HG02870 (cell line): ENCODE data around the gene WNT3A.
"Not testable (repeated sequence)": the region's sequence is repeated elsewhere in the genome, so short reads cannot be mapped to it uniquely, and the experiment has no call there.

Experiments used
- ATAC-seq: cut with Tn5 transposase; IDR thresholded peaks from one replicate; pipeline ENCODE4 v1.9.1; 2021; ENCODE audit warnings: mild to moderate bottlenecking, moderate library complexity; ENCODE audit not compliant: unreplicated experiment

Gene WNT3A, protein sequence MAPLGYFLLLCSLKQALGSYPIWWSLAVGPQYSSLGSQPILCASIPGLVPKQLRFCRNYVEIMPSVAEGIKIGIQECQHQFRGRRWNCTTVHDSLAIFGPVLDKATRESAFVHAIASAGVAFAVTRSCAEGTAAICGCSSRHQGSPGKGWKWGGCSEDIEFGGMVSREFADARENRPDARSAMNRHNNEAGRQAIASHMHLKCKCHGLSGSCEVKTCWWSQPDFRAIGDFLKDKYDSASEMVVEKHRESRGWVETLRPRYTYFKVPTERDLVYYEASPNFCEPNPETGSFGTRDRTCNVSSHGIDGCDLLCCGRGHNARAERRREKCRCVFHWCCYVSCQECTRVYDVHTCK

DNA sequence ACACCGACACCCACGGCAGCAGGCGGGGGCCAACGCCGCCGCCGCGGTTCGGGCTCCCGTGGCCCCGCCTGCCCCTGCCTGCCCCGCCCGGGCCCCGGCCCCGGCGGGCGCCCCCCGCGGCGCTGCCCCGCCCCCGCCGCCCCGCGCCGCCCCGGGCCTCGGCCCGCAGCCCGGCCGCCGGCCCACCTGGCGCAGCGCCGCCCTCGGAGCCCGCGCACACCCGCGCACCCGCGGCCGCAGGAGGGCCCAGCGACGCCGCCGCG, at the start of gene WNT3A:
WNT3A (plus strand) TSS at position 213 of the 263 bp plus-strand sequence. CDS start 131 bp downstream, outside the sequence.
- no peak for ATAC-seq

DNA sequence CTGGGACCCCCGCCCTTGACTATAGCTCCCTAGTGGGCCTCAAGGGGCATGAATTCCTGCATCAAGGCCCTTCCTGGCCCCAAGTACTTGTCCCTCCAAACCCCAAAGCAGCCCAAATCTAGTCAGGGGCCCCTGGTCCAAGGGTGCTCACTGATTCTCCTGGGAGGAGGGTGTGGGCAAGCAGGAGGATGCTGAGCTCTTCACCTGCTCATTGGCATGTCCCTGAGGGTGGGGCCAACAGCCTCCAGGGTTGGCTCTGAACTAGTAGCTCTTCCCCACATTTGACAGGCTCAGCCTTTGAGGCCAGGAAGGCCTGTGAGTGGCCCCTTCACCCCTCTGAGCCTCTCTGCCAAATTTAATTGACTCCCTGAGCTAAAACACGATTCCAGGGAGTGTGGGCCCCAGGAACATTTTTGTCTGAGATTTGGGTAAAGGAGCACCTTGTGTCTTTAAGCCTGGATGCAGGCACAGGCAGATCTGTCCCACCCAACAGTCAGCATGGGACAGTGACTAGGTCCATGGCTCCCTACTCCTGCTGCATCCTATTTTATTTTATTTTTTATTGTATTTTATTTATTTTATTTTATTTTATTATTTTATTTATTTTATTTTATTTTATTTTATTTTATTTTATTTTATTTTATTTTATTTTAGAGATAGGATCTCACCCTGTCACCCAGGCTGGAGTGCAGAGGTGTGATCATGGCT, 48.0 kb upstream of the WNT3A start:
- no peak for ATAC-seq

DNA sequence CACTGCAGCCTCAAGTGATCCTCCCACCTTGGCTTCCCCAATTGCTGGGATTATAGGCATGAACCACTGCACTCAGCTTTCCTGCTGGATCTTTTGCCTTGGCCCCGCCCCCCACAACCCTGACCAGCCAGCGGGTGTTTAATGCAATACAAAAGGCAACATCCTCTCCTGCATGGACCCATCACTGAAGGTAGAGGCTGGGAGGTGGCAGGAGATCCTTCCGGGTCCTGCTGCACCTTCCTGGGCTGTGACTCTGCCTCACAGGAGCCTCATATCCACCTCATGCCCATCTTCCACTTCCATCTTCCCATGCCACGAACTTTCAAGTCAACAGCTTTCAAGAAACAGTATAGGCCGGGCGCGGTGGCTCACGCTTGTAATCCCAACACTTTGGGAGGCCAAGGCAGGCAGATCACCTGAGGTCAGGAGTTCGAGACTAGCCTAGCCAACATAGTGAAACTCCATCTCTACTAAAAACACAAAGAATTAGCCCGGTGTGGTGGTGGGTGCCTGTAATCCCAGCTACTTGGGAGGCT, 47.4 kb upstream of the WNT3A start:
- no peak for ATAC-seq

DNA sequence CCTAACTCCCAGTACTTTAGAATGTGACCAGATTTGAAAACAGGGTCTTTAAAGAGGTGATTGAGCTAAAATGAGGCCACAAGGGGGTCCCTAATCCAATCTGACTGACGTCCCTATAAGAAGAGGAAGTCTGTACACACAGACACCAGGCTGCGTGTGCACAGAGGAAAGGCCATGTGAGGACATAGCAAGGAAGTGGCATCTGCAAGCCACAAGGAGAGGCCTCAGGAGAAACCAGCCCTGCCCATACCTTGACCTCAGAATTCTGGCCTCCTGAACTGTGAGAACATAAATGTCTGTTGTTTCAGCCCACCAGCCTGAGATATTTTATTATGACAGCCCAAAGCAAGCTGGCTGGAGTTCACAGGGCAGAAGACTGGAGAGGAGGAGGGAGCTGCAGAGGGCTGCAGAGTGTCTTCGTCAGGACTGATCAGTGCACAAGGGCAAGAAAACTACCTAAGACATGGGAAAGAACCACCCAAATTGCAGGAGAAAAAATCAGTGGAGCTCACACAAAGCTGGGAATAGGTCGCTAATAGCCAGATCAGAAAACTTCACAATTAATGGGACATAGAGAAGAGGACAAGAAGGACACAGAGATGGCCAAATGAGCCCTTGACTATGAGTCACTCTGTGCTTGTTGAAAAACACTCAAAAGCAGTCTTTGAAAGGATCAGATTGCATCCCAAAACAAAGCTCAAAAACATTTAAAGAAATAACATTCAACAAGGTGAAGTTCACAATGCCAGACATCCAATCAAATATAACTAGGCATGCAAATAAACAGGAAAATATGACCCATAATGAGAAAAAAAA, 44.9 kb upstream of the WNT3A start:
- ATAC-seq = no peak

DNA sequence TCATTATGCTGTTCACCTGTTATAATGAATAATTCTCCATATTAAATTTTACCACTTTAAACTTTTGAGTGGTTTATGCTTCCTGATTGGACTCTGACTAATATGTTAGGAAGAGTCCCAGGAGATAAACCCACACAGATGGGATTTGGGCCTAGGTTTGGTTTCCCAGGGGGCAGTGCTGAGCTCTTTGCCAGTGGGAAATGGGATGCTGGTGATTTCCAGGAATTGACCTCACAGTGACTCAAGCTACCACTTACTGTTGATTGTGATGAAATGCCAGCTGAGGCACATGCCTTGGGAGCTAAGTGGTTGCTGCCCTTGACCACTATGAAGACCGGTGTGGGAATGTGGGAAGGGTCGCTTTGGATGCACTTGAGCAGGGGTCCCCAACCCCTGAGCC, 40.1 kb upstream of the WNT3A start:
- not testable (repeated sequence) for ATAC-seq

DNA sequence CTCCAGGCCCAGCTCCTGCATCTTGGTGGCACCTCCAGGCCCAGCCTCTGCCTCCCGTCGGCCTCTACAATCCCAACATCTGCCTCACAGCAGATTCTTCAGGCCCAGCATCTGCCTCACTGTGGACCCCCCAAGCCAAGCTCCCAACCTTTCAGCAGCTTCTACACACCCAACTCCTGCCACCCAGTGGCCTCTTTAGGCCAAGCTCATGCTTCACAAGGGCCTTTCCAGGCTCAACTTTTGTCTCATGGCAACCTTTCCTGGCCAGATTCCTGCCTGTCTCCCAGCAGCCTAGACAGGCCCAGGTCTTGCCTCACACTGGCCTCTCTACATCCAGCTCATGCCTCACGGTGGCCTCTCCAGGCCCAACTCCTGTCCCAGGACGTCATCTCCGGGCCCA, 39.0 kb upstream of the WNT3A start:
- not testable (repeated sequence) for ATAC-seq

DNA sequence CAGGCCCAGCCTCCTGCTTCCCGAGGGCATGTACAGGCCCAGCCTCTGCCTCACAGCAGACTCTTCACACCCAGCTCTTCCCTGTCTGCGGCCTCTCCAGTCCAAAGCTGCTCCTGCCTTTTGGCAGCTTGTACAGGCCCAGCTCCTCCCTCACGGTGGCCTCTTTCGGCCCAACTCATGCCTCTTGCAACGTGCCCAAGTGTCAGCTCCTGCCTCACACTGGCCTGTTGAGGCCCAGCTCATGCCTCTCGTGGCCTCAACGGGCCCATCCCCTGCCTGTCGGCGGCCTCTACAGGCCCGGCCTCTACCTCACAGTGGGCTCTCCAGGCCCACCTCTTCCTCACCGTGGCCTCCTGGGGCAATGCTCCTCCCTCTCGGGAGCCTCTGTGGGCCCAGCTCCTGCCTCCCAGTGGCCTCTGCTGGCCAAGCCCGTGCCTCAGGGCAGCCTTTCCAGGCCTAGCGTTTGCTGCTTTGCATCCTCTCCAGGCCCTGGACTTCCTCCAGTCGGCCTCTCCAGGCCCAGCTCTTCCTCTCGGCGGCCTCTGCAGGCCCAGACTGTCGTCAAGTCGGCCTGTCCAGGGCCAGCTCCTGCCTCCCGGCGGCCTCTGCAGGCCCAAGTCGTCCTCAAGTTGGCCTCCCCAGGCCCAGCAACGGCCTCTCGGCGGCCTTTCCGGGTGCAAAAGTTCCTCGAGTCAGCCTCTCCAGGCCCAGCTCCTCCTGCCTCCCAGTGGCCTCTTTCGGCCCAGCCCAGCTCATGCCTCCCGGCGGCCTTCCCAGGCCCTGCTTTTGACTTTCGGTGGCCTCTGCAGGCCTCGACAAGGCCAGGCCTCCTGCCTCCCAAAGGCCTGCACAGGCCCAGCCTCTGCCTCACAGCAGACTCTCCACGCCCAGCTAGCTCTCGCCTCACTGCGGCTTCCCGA, 36.5 kb upstream of the WNT3A start:
- ATAC-seq = not testable (repeated sequence)

DNA sequence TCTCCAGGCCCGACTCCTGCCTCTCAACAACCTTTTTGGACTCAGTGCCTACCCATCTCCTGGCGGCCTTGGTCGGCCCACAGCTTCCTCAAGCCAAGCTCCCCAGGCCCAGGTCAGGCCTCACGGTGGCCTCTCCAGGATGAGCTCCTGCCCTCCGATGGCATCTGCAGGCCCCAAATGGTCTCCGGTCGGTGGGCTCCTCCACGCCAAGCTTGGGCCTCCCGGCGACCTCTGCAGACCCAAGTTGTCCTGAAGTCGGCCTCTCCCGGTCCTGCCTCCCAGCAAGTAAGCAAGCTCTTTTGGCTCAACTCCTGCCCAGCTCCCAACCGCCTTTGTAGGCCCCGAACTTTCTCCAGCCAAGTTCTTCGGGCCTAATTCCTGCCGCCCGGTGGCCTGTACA, 35.6 kb upstream of the WNT3A start:
- ATAC-seq = not testable (repeated sequence)

DNA sequence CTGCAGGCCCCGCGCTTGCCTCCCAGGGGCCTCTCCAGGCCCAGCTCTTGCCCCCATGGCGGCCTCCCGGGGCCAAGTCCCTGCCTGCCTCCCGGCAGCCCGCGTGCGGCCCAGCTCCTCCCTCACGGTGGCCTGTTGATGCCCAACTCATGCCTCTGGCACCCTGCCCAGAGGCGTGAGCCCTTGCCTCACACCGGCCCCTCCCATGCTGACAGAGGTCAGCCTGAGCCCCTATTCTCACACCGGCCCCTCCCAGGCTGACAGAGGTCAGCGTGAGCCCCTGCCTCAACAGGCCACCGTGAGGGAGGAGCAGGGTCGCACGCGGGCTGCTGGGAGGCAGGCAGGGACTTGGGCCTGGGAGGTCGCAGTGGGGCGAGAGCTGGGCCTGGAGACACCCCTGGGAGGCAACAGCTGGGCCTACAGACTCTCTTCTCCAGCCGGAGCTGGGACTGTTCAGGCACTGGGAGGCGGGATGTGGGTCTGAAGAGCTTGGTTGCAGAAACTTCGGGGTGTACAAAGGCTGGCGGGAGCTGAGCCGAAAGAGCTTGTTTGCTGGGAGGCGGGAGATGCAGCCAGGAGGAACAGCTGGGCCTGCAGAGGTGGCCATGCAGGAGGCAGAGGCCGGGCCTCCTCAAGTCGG, 35.0 kb upstream of the WNT3A start:
- ATAC-seq = not testable (repeated sequence)

DNA sequence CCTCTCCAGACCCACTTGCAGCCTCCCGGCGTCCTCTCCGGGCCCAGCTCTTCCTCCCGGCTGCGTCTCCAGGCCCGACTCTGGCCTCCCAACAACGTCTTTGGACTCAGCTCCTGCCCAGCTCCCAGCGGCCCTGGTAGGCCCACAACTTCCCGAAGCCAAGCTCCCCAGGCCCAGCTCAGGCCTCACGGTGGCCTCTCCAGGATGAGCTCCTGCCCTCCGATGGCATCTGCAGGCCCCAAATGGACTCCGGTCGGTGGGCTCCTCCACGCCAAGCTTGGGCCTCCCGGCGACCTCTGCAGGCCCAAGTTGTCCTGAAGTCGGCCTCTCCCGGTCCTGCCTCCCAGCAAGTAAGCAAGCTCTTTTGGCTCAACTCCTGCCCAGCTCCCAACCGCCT, 34.5 kb upstream of the WNT3A start:
- ATAC-seq = not testable (repeated sequence)

DNA sequence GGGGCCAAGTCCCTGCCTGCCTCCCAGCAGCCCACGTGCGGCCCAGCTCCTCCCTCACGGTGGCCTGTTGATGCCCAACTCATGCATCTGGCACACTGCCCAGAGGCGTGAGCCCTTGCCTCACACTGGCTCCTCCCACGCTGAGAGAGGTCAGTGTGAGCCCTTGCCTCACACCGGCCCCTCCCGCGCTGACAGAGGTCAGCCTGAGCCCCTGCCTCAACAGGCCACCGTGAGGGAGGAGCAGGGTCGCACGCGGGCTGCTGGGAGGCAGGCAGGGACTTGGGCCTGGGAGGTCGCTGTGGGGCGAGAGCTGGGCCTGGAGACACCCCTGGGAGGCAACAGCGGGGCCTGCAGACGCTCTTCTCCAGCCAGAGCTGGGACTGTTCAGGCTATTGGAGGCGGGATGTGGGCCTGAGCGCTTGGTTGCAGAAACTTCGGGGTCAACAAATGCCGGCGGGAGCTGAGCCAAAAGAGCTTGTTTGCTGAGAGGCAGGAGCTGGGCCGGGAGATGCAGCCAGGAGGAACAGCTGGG, 33.9 kb upstream of the WNT3A start:
- not testable (repeated sequence) for ATAC-seq

DNA sequence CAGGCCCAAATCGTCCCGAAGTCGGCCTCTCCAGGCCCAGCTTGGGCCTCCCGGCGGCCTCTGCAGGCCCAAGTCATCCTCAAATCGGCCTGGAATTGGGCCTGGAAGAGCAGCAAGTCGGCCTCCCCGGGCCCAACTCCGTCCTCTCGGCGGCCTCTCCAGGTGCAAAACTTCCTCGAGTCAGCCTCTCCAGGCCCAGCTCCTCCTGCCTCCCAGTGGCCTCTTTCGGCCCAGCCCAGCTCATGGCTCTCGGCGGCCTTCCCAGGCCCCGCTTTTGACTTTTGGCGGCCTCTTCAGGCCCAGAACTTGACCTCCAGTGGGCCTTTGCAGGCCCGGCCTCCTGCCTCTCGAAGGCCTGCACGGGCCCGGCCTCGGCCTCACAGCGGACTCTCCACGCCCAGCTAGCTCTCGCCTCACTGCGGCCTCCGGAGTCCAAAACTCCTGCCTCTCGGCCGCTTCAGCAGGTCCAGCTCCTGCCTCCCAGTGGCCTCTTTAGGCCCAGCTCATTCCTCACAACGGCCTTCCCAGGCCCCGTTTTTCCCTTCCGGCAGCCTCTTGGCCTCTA, 33.0 kb upstream of the WNT3A start:
- not testable (repeated sequence) for ATAC-seq

DNA sequence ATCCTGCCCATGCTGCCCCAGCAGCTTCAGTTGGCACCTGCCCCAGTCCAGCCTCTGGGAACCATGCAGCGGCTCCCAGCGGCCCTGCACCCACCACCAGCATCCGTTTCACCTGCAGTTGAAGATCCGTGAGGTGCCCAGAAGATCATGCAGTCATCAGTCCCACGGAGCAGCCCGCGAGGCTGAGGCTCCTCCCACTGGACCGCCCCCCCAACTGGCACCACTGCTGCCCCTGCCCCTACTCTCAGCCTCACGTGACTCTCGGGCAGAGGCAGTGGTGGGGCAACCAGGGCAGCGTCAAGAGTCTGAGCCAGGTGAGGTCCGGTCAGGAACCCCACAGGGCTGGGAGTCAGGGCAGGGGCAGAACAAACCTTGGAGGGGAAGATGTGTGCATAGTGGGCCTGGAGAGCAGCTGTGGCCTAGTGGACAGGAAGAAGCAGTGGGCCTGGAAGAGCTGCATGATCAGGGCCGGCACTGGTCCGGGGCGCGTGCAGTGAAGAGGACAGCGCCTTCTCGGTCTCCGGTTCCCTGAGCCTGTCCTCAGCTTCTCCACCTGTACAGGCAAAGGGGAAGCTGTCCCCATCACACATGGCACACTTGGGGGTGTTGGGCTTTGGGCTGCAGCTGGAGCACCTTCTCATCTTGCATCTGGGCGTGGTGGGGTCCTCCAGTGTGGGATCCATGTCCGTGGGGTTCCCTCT, 31.1 kb upstream of the WNT3A start:
- ATAC-seq = not testable (repeated sequence)

DNA sequence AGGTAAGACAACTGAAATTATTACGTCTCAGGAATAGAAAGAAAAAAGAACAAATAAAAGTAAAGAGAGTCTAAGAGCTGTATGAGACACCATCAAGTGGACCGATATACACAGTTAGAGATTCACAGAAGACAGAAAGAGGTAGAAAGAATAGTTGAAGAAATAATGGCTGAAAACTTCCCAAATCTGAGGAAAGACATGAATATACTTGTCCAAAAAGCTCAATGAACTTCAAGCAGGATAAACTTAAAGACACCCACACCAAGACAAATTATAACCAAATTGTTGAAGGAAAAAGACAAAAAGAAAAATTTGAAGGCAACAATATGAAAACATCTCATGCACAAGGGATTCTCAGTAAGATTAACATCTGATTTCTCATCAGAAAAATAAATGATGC, 19.6 kb upstream of the WNT3A start:
- ATAC-seq = no peak

DNA sequence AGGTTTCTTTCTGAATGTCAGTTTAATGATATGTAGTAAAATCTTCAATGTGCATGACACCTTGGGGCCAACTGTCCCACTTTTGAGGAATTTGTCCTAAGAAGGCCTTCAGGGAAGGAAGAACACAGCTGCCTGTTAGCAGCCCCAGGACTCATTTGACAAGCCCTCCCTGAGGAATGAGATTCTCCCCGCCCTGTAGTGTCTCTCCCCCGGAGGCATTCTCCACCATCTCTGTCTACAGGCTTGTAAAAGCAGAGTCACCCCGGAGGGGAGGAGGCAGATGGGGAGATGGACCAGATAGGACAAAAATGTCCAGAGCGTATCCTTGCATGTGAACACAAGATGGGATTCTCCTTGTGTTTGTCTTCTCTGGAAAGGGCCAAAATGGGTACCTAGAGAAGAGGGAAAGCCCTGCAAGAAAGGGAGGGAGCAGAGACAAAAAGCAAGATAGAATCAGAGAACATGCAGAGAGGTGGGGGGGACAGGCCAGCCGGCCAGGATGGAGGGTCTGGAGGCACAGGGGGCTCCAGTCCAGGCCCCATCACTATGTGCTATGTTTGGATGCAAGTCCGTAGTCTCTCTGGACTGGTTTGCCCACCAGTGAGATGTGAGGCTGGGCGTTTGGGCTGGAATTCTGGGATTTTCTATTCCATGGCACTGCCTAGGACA, 12.0 kb upstream of the WNT3A start:
- no peak for ATAC-seq

DNA sequence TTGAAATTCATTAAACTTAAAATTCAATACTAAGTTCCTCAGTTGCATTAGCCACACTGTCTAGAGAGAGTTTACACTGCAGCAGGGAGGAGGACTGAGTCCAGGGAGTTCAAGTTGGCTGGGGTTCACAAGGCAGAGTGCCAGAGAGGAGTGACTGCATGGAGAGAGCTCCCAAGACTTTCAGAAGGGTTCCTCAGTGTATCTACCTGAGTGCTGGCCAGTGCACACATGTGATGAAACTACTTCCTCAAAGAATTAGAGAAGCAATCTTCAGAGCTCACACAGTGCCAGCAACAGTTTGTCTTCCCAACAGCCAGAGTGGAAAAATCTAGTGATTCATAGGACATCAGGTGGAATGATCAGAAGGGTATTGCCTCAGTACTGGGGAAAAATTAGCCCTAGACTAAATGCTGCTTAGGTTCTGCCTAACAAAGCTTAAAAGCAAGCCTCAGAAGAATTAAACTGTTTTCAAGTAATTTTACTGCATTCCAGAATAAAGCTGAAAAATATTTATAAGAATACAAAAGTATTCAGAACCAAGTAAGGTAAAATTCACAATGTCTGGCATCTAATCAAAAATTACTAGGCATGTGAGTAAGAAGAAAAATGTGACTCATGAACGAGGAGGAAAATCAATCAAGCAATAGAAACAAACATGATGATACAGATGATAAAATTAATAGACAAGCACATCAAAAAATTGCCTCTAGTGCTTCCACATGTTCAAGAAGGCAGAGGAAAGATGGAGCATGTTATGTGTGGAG, 10.4 kb upstream of the WNT3A start:
- ATAC-seq = no peak

DNA sequence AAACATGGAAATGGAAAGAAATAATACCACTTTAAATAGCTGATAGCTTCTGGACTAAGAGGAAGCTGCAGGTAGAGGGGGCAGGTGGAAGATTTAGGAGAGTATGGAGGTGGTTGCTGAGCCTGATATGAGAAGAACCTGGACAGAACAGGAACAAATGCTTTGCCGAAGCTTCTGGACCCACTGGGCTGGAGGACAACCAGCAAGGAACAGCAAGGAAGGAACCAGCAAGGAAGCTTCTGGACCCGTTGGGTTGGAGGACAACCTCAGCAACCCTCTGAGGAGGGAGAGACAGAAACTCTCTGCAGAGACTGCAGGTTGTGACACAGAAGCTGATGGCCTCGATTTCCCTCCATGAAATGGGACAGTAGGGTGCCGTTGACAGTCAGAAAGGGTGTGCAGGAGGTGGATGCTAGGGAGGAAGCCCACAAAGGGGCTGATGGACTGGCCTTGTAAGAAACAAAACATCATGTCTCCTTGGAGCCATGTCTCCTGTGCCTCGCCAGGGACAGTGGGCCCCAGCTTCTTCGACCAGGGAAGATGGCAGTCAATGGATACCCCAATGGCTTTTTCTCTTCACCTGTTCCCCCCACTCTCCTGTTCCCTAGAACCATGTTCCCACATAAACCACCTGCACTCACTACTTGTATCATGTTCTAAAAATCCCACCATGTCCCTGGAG, 8.3 kb upstream of the WNT3A start:
- no peak for ATAC-seq
